Activated CD8-positive, alpha-beta memory T cell treated with anti-CD3 and anti-CD28 coated beads for 4 hours (primary cell): ENCODE measurements around the gene PTOV1.

Source experiments
- DNase-seq, 2 donors: peaks; one replicate each; pipeline ENCODE4 v3.0.0-alpha.2; 2020; ENCODE audit warnings: low read depth in 2 of 2

Gene PTOV1

GRCh38 chr19:49843265-49843664 is 7.7 kb upstream of the PTOV1 start:
- no peak for DNase-seq

GRCh38 chr19:49844138-49845095 is 6.5 kb upstream of the PTOV1 start:
- DNase-seq, result no peak

GRCh38 chr19:49845414-49845813 is 5.5 kb upstream of the PTOV1 start:
- no peak for DNase-seq

GRCh38 chr19:49846408-49846807 is 4.6 kb upstream of the PTOV1 start:
- DNase-seq, result no peak

- DNase-seq, result no peak
These were observed 2.9 kb upstream of the PTOV1 start for GRCh38 chr19:49847731-49848696.

GRCh38 chr19:49848938-49849337 is 2.0 kb upstream of the PTOV1 start:
- no peak for DNase-seq

- no peak for DNase-seq
These were observed 1.3 kb upstream of the PTOV1 start for GRCh38 chr19:49849433-49850220.

GRCh38 chr19:49850221-49850486 is 805 bp upstream of the PTOV1 start:
- DNase-seq, result no peak

GRCh38 chr19:49851456-49852259 is 699 bp downstream of the PTOV1 start:
- no peak for DNase-seq

GRCh38 chr19:49852631-49853126 is 1.7 kb downstream of the PTOV1 start:
- no peak for DNase-seq

- DNase-seq, result no peak
These were observed 3.0 kb downstream of the PTOV1 start for GRCh38 chr19:49853852-49854377.

GRCh38 chr19:49854378-49855263 is 3.7 kb downstream of the PTOV1 start:
- DNase-seq, result no peak

- DNase-seq, result no peak
These were observed 4.3 kb downstream of the PTOV1 start for GRCh38 chr19:49855277-49855675.

GRCh38 chr19:49855676-49856573 is 5.0 kb downstream of the PTOV1 start:
- DNase-seq, result no peak

GRCh38 chr19:49856574-49857021 is 5.6 kb downstream of the PTOV1 start:
- no peak for DNase-seq

- DNase-seq, result no peak
These were observed 6.3 kb downstream of the PTOV1 start for GRCh38 chr19:49857061-49857837.

GRCh38 chr19:49857838-49858087 is 6.8 kb downstream of the PTOV1 start:
- no peak for DNase-seq
